Sigmoid colon (tissue), 4 donors: ENCODE results near the gene PLCH2.

Experiments used
- CTCF ChIP-seq, 4 experiments: fragments of 450-650 bp in 3 of 4; fragments of 200-600 bp in 1 of 4; IDR thresholded peaks; one replicate each; pipeline ENCODE4 v1.5.1; 2016 to 2019; ENCODE audit warnings: antibody characterized with exemption in 4 of 4, mild to moderate bottlenecking in 3 of 4, moderate library complexity in 2 of 4
- EP300 ChIP-seq, 4 donors: sonication (generic); formaldehyde crosslinking; IDR thresholded peaks; one replicate each; pipeline ENCODE4 v1.6.1; 2017; ENCODE audit warnings: antibody characterized with exemption in 4 of 4
- POLR2A ChIP-seq, 2 donors: fragments of 450-650 bp; IDR thresholded peaks; one replicate each; pipeline ENCODE4 v1.6.1; 2016; ENCODE audit warnings: antibody characterized with exemption in 2 of 2, mild to moderate bottlenecking in 2 of 2, moderate library complexity in 2 of 2
- POLR2AphosphoS5 ChIP-seq, 4 donors: sonication (generic); formaldehyde crosslinking; IDR thresholded peaks; one replicate each; pipeline ENCODE4 v1.6.1; 2017; ENCODE audit warnings: antibody characterized with exemption in 4 of 4

- TF ChIP-seq CTCF (IDR thresholded peaks at IDR 0.05) (no peak), POLR2A (IDR thresholded peaks at IDR 0.05) (no peak), POLR2AphosphoS5 (IDR thresholded peaks at IDR 0.05) (no peak), EP300 (IDR thresholded peaks at IDR 0.05) (no peak)
Observed at GRCh38 chr1:2496087-2496622, 20.1 kb downstream of the PLCH2 start.
